LNCaP clone FGC (cell line): ENCODE results near the gene LAMA2.

Source experiments
- DNase-seq: peaks from one replicate; pipeline ENCODE4 v3.0.0-alpha.2; 2011; ENCODE audit warnings: low read depth
- H3K4me3 ChIP-seq: 2 replicates; pipeline ENCODE4 v1.5.1; 2011; ENCODE audit warnings: mild to moderate bottlenecking, low read depth, low read length, control low read depth
- TF ChIP-seq, protein P1 (sequence below): IDR thresholded peaks from 2 replicates; pipeline ENCODE4 v1.5.1; 2012; ENCODE audit warnings: mild to moderate bottlenecking; ENCODE audit not compliant: control insufficient read depth, insufficient read depth; ENCODE audit errors: extremely low read depth

LAMA2 gene

DNA sequence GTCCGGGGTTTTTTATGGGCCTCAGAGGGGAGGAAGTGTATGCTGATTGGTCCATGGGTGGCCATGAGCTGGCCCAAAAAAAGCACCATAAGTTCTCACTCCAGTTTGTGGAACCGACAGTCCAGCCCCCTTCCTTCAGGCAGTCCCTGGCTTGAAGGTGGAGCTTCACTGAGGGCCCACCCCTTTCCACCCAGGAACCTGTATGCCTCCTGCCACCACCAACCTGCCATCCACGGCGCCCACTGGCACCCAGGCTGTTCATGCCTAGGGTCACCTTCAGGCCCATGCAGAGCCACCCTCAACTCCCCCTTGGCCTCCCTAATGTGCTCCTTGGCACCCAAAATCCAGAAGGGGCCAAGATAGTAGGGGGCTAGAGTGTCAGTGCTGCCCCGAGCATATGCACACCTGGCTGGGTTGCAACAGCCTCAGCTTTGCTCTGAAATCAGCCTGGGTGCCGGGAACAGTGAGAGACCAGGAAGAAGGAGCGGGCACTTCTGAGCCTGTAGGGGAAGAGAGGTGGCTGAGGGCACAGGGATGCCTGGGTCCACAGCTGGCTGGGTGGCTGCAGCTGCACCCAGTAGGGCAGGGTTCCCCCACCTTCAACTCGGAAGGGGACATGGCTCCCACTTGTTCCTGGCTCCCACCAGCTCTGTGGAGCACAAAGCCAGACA, 534.6 kb downstream of the LAMA2 start:
- no peak overlapping the region for H3K4me3 ChIP-seq
- TF ChIP-seq, protein P1, sequence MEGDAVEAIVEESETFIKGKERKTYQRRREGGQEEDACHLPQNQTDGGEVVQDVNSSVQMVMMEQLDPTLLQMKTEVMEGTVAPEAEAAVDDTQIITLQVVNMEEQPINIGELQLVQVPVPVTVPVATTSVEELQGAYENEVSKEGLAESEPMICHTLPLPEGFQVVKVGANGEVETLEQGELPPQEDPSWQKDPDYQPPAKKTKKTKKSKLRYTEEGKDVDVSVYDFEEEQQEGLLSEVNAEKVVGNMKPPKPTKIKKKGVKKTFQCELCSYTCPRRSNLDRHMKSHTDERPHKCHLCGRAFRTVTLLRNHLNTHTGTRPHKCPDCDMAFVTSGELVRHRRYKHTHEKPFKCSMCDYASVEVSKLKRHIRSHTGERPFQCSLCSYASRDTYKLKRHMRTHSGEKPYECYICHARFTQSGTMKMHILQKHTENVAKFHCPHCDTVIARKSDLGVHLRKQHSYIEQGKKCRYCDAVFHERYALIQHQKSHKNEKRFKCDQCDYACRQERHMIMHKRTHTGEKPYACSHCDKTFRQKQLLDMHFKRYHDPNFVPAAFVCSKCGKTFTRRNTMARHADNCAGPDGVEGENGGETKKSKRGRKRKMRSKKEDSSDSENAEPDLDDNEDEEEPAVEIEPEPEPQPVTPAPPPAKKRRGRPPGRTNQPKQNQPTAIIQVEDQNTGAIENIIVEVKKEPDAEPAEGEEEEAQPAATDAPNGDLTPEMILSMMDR = no peak
- no peak for DNase-seq

DNA sequence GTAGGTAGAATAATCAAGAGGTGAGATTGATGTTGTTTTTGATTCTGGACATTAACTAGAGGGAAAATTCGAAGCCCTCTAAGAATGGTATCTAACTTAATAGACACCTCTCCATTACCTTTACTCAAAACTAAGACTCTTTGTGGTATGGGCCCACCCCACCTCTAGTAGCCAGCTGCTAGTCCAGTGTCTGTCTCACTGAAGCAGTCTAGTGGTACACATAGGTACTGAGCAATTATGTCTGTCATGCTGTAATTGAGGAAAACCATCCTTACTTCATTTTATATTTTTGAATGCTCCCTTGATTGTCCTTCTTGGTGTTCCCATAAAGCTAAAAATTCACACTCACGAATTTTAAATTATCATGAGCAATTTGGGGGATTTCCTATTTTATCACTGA, 536.4 kb downstream of the LAMA2 start:
- no peak overlapping the region for H3K4me3 ChIP-seq
- TF ChIP-seq, protein P1 = no peak
- no peak for DNase-seq

DNA sequence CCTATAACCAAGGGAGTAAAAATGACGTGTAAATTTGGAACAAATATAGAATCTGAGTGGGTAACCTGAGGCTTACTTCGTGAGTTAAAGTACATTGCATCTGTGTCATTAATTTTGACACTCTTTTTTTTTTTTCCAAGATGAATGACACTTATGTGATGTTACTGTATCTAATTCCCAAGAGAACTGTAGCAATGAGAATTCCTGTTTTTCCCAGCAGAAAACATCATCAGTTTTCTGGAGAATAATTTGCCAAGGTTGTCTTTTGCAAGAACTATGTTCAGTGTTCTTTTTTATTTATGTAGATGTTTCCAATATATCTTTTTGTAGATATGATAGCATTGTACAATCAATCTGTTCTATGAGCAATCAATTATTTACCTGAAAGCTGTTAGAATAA, 543.4 kb downstream of the LAMA2 start:
- DNase-seq = no peak
- TF ChIP-seq, protein P1 = no peak
- no peak overlapping the region for H3K4me3 ChIP-seq

DNA sequence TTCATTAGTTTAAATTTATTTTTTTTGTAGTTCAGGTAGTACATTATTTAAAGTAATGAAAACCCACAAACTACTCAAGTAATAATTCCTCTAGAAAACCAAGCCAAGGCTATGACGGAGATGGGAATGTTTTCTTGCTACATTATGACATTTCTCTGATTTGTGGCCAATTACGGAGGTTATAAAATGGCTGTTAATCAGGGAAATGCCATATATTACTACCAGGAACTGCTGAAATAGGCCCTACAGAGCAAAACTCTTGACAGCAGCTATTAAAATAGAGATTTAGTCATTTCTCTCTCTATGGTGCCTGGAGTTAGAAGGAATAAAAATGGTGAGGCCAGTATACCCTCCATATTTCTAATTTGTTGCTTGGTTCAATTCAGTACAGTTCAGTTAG, 547.0 kb downstream of the LAMA2 start:
- TF ChIP-seq, protein P1 = no peak
- no peak overlapping the region for H3K4me3 ChIP-seq
- no peak for DNase-seq

DNA sequence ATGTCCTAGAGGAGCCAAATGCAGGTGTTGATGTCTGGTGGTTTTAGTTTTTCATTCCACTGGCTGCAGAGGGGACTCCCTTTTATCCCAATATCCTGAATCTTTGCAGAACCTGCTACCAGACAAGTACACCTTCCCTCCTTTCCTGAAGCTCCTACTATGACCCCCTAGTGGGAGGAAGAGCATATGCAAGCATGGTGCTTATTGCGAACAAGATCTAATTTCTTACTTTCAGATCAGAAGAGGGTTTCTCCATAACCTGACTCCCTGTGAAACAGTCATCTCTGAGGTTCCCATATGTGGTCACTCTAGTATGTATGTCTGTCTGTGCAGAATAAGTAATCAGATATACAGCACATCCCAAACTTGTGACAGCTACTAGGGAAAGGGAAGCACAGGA, 549.8 kb downstream of the LAMA2 start:
- TF ChIP-seq, protein P1 = 0 out of 2 replicates have a peak, but pooled peaks have one; percentile 15
- DNase-seq = no peak
- H3K4me3 ChIP-seq = no peak overlapping the region

DNA sequence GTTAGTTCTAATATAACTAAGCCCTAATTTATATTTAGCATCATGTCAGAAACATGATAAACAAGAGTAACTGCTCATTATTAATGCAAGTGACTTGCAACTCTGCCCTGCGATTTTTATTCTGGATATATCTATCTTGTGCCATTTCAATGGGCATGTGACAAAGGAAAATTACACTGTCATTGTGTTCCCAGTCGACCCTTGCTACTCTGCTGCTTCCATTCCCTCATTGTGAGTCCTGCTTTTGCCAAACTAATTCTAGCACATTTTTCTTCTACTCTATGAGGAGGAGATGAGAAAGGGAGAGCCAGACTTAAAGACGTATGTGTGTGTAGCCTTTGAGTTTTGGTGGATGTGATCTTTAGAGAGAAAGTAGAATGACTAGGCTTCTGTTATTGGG, 551.2 kb downstream of the LAMA2 start:
- no peak for DNase-seq
- H3K4me3 ChIP-seq = no peak overlapping the region
- TF ChIP-seq, protein P1 = no peak

DNA sequence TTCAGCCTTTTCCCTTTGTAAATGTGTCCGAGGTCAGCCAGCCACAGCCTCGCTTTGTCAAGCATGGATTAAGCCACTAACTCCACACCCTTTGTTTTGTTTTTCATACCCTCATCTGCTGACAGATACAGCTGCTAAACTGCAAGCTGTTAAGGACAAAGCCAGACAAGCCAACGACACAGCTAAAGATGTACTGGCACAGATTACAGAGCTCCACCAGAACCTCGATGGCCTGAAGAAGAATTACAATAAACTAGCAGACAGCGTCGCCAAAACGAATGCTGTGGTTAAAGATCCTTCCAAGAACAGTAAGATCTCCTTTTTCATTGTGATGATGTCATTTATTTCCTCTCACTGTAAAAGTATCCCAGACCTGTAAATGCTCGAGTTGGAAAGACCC, 557.8 kb downstream of the LAMA2 start:
- H3K4me3 ChIP-seq = no peak overlapping the region
- TF ChIP-seq, protein P1 = no peak; the same call in 1 of the 2 replicates
- no peak for DNase-seq
